Mesothelial cell of epicardium (in vitro differentiated cells): ENCODE measurements around the gene DRC7. TPM values are rescaled to one million over a fixed set of nuclear protein-coding genes. Genes with fewer than 3 reads are reported as not detected.
A peak's percentile ranks its signal among the peaks of the same experiment; 100 is the strongest.
"Not testable (repeated sequence)": the region's sequence is repeated elsewhere in the genome, so short reads cannot be mapped to it uniquely, and the experiment has no call there.

Experiments
- DNase-seq, 2 experiments: peaks; one replicate each; pipeline ENCODE4 v3.0.0; 2021; ENCODE audit warnings: low spot score in 2 of 2; ENCODE audit not compliant: unreplicated experiment in 2 of 2
- H3K27ac Mint-ChIP-seq: 2 replicates; pipeline ENCODE4 v1.8.0; 2021; ENCODE audit warnings: mixed read lengths
- H3K27me3 Mint-ChIP-seq: 2 replicates; pipeline ENCODE4 v1.8.0; 2021; ENCODE audit warnings: low read depth, mixed read lengths
- H3K36me3 Mint-ChIP-seq: 2 replicates; pipeline ENCODE4 v1.8.0; 2021; ENCODE audit warnings: mixed read lengths
- H3K4me1 Mint-ChIP-seq: 2 replicates; pipeline ENCODE4 v1.8.0; 2021; ENCODE audit warnings: mixed read lengths
- H3K4me3 Mint-ChIP-seq: 2 replicates; pipeline ENCODE4 v1.8.0; 2021; ENCODE audit warnings: mild to moderate bottlenecking, moderate library complexity, mixed read lengths
- H3K9me3 Mint-ChIP-seq: 2 replicates; pipeline ENCODE4 v1.8.0; 2021; ENCODE audit warnings: mixed read lengths
- microRNA-seq: library from miRNA; unstranded; fragments of <30 nt; microRNA quantifications from one replicate; pipeline ENCODE4 v1.2.0, GENCODE V29; 2021; ENCODE audit warnings: inconsistent platforms, mixed read lengths
- total RNA-seq: library from RNA; stranded (reverse); gene quantifications from 3 replicates; pipeline ENCODE4 v1.2.1, GENCODE V29; 2021
- TF ChIP-seq, protein P1 (sequence below): fragments of 200-600 bp; sonication (generic); IDR thresholded peaks from one replicate; pipeline ENCODE4 v1.5.0; 2021; ENCODE audit warnings: antibody characterized with exemption; ENCODE audit not compliant: unreplicated experiment

DRC7 gene
- total RNA-seq, 1 donor from 2014 or later, result not detected

DNA sequence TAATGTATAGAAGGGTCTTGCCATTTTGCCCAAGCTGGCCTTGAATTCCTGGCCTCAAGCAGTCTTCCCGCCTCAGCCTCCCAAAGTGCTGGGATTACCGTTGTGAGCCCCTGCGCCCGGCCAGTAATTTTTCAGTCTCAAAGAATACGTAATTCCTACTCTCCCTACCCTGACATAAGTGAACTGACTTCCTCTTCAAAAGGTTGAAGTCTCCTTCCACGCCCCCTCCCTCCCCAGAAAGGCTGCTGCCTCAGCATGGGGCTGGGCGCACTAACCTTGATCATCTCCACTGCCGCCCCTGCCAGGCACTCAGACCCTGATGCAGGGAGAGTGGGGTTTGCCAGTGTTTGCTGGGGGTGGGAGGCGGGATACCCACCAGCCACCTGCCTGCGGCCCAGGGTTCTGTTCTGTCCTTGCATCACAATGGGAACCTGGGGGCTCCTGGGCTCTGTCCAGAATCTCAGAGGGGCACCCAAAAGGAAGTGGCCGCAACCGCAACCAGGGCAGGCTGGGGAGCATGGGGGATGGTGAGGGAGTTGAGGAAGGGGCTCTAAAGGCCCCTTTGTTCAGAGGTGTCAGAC lies 80.2 kb downstream of the DRC7 start:
- no peak overlapping the region for H3K27ac Mint-ChIP-seq
- peaks cover 5% of the 10 kb centered on the region for H3K9me3 Mint-ChIP-seq
- TF ChIP-seq, protein P1, sequence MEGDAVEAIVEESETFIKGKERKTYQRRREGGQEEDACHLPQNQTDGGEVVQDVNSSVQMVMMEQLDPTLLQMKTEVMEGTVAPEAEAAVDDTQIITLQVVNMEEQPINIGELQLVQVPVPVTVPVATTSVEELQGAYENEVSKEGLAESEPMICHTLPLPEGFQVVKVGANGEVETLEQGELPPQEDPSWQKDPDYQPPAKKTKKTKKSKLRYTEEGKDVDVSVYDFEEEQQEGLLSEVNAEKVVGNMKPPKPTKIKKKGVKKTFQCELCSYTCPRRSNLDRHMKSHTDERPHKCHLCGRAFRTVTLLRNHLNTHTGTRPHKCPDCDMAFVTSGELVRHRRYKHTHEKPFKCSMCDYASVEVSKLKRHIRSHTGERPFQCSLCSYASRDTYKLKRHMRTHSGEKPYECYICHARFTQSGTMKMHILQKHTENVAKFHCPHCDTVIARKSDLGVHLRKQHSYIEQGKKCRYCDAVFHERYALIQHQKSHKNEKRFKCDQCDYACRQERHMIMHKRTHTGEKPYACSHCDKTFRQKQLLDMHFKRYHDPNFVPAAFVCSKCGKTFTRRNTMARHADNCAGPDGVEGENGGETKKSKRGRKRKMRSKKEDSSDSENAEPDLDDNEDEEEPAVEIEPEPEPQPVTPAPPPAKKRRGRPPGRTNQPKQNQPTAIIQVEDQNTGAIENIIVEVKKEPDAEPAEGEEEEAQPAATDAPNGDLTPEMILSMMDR, result no peak
- no peak overlapping the region for H3K4me3 Mint-ChIP-seq
- peaks cover 4% of the 10 kb centered on the region for H3K4me1 Mint-ChIP-seq
- H3K27me3 Mint-ChIP-seq, result no peaks in the 10 kb centered on the region
- DNase-seq, result no peak
- peaks cover 17% of the 10 kb centered on the region for H3K36me3 Mint-ChIP-seq

DNA sequence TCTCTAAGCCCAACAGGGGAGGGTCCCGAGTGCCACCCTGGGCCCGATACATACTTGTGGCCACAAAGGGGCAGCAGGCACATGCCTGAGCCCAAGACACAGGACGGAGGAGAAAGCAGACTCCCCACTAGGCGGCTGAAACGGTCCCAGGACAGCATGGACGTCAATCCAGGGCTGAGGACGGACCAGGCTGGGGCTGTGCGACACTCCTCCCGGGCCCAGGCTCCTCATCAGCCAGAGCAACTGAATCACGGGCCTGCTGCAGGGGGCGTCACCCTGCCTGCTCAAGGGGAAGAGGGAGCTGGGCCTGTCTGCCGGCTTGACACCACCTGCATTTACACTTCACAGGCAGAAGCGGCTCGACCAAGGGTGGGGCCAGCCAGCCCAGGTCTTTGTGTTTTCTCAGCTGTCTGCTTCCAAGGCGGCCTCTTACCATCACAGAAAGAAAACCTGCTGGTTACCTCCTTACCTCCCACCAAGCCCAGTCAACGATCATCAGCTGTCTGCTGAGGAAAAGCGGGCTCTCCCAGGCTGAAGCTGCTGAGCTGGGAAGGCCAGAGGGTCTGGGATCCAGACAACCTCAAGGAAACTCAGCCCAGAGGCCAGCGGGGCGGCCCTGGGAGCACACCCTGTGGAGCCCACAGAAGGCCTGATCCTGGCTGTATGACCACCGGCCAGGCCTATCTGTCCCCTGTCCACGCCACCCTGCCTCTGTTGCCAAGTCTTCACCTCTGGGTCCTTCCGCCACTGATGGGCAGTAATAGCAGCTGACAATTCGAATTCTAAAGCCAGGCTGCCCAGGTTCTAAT lies 81.3 kb downstream of the DRC7 start:
- H3K36me3 Mint-ChIP-seq, result peaks cover 13% of the 10 kb centered on the region
- H3K27ac Mint-ChIP-seq, result no peak overlapping the region
- DNase-seq, result peak in 1 of 2 experiments; percentile 65

DNA sequence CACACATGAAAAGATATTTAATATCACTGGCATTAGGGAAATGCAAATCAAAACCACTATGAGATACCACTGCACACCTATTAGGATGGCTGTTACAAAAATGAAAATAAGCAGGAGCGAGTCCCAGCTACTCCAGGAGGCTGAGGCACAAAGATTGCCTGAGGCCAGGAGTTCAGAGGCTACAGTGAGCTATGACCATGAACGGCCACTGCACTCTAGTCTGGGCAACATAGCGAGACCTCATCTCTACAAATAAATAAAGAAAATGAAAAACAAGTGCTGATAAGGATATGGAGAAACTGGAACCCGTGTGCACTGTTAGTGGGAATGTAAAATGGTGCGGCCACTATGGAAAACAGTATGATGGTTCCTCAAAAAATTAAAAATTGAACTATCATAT lies 84.1 kb downstream of the DRC7 start:
- no peak overlapping the region for H3K4me3 Mint-ChIP-seq
- no peak overlapping the region for H3K27ac Mint-ChIP-seq
- H3K36me3 Mint-ChIP-seq, result peaks cover 13% of the 10 kb centered on the region
- TF ChIP-seq, protein P1, result no peak
- peaks cover 4% of the 10 kb centered on the region for H3K4me1 Mint-ChIP-seq
- no peaks in the 10 kb centered on the region for H3K27me3 Mint-ChIP-seq
- no peak for DNase-seq
- peaks cover 5% of the 10 kb centered on the region for H3K9me3 Mint-ChIP-seq

More for the DNA sequence above, 81.3 kb downstream of the DRC7 start:
- H3K4me3 Mint-ChIP-seq, result no peak overlapping the region
- no peaks in the 10 kb centered on the region for H3K27me3 Mint-ChIP-seq
- peaks cover 5% of the 10 kb centered on the region for H3K9me3 Mint-ChIP-seq
- TF ChIP-seq, protein P1, result peak; percentile 40
- H3K4me1 Mint-ChIP-seq, result peaks cover 4% of the 10 kb centered on the region

DNA sequence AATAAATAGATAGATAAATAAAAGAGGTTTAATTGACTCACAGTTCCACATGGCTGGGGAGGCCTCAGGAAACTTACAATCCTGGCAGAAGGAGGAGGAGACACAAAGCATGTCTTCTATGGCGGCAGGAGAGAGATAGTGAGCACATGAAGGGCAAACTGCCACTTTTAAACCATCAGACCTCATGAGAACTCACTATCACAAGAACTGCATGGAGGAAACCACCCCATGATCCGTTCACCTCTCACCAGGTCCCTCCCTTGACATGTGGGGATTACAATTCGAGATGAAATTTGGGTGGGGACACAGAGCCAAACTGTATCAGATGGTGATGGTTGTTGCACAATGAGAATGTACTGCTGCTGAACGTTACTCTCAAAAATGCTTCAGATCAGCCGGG lies 85.2 kb downstream of the DRC7 start:
- not testable (repeated sequence) for H3K4me3 Mint-ChIP-seq, DNase-seq, H3K4me1 Mint-ChIP-seq, H3K9me3 Mint-ChIP-seq, H3K27me3 Mint-ChIP-seq, H3K27ac Mint-ChIP-seq
- peaks cover 19% of the 10 kb centered on the region for H3K36me3 Mint-ChIP-seq

DNA sequence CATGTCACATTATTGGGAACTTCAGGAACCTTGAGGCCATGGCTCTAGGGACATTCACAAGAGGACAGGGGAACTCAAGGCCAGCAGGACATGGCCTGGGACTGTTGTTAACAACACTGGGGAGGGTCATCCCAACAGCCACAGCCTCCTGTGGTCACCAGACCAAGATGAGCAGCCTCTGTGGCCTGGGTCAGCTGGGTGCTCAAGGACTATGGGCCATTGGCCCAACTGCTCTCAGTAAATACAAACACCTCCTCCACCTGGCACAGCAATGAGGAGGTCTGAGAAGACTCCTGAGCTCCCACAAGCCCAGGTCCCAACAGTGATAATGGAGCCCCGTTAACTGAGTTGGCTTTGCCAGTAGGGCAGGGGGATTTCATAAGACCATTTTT lies 86.7 kb downstream of the DRC7 start:
- no peaks in the 10 kb centered on the region for H3K27me3 Mint-ChIP-seq
- no peak overlapping the region for H3K4me3 Mint-ChIP-seq
- TF ChIP-seq, protein P1, result no peak
- H3K36me3 Mint-ChIP-seq, result peaks cover 20% of the 10 kb centered on the region
- H3K27ac Mint-ChIP-seq, result no peak overlapping the region
- no peak for DNase-seq
- peaks cover 5% of the 10 kb centered on the region for H3K9me3 Mint-ChIP-seq
- H3K4me1 Mint-ChIP-seq, result no peaks in the 10 kb centered on the region

Small RNA genes lying within 50 kb of the gene (microRNA-seq; reads per million reads assigned to microRNA genes)
- not detected for gene MIR6772

Other genes starting within 250 kb of the DRC7 start
- 57.5 to 62.9 TPM (median 59.0 TPM) in 3 replicates for gene CIAPIN1, start 247.4 kb upstream of the DRC7 start, total RNA-seq
- 43.5 to 48.3 TPM (median 47.4 TPM) in 3 replicates for gene COQ9, start 247.3 kb upstream of the DRC7 start, total RNA-seq
- gene POLR2C, start 232.1 kb upstream of the DRC7 start, total RNA-seq, result 62.1 to 69.1 TPM (median 65.0 TPM) in 3 replicates
- gene DOK4, start 208.3 kb upstream of the DRC7 start, total RNA-seq, result 79.0 to 83.6 TPM (median 83.6 TPM) in 3 replicates
- 30.6 to 31.9 TPM (median 31.3 TPM) in 3 replicates for gene CCDC102A, start 158.2 kb upstream of the DRC7 start, total RNA-seq
- gene ADGRG5, start 152.2 kb upstream of the DRC7 start, total RNA-seq, result 1.1 to 1.3 TPM (median 1.3 TPM) in 3 replicates
- 65.8 to 67.1 TPM (median 66.9 TPM) in 3 replicates for gene ADGRG1, start 66.2 kb upstream of the DRC7 start, total RNA-seq
- 0.38 TPM in 1 of 3 replicates, not detected in the others for gene ADGRG3, start 26.5 kb upstream of the DRC7 start, total RNA-seq
- 22.1 to 24.9 TPM (median 24.6 TPM) in 3 replicates for gene KATNB1, start 41.0 kb downstream of the DRC7 start, total RNA-seq
- gene KIFC3, start 107.7 kb downstream of the DRC7 start, total RNA-seq, result 33.3 to 38.7 TPM (median 35.3 TPM) in 3 replicates